HCT116 (cell line): Measurements from ENCODE around the gene HOXC13.

Experiments used
- CEBPB ChIP-seq: IDR thresholded peaks from 2 replicates; pipeline ENCODE4 v1.6.1; 2012; ENCODE audit warnings: low read depth
- EGR1 ChIP-seq: IDR thresholded peaks from 2 replicates; pipeline ENCODE4 v1.6.1; 2012; ENCODE audit warnings: low read depth
- EZH2 ChIP-seq: fragments of 200-600 bp; sonication (generic); IDR thresholded peaks from 2 replicates; pipeline ENCODE4 v1.6.1; 2017; ENCODE audit warnings: antibody characterized with exemption, mixed run types
- EZH2phosphoT487 ChIP-seq: fragments of 200-600 bp; IDR thresholded peaks from 2 replicates; pipeline ENCODE4 v1.6.1; 2018; ENCODE audit warnings: antibody characterized with exemption, borderline replicate concordance
- JUND ChIP-seq: IDR thresholded peaks from 2 replicates; pipeline ENCODE4 v1.6.1; 2012
- POLR2A ChIP-seq: IDR thresholded peaks from 2 replicates; pipeline ENCODE4 v1.7.0; 2011; ENCODE audit warnings: borderline replicate concordance; ENCODE audit not compliant: insufficient read depth, insufficient read length; ENCODE audit errors: extremely low read depth
- POLR2AphosphoS5 ChIP-seq: IDR thresholded peaks from 2 replicates; pipeline ENCODE4 v1.6.1; 2011; ENCODE audit warnings: mild to moderate bottlenecking, low read depth, low read length, moderate library complexity
- SRF ChIP-seq: IDR thresholded peaks from 2 replicates; pipeline ENCODE4 v1.6.1; 2012; ENCODE audit warnings: low read depth
- YY1 ChIP-seq: IDR thresholded peaks from 2 replicates; pipeline ENCODE4 v1.6.1; 2011; ENCODE audit warnings: low read length, low read depth, moderate library complexity, mild to moderate bottlenecking; ENCODE audit not compliant: insufficient replicate concordance; ENCODE audit errors: extremely low read depth
- ZNF274 ChIP-seq: fragments of 200-500 bp; sonication (Bioruptor generic); IDR thresholded peaks from 2 replicates; pipeline ENCODE4 v1.6.1; 2014; ENCODE audit warnings: mild to moderate bottlenecking, low read depth, low read length, inconsistent platforms
- TF ChIP-seq, protein P1 (sequence below): IDR thresholded peaks from 2 replicates; pipeline ENCODE4 v1.6.1; 2011; ENCODE audit warnings: mild to moderate bottlenecking, low read length, moderate library complexity; ENCODE audit not compliant: insufficient replicate concordance; ENCODE audit errors: extremely low read depth
- TF ChIP-seq, protein P2 (sequence below), 3 experiments: fragments of 200-600 bp in 1 of 3; sonication (generic) in 1 of 3; IDR thresholded peaks in 2 of 3; conservative IDR thresholded peaks in 1 of 3; 2 replicates each; pipeline ENCODE4 v1.5.1; 2012 to 2017; ENCODE audit warnings: low read depth in 2 of 3, low read length in 2 of 3, antibody characterized with exemption in 1 of 3, borderline replicate concordance in 1 of 3, control low read depth in 1 of 3, mild to moderate bottlenecking in 1 of 3, mixed read lengths in 1 of 3, mixed run types in 1 of 3, moderate library complexity in 1 of 3; ENCODE audit not compliant: insufficient read depth in 1 of 3
- TF ChIP-seq, protein P3 (sequence below): IDR thresholded peaks from 2 replicates; pipeline ENCODE4 v1.6.1; 2012

DNA sequence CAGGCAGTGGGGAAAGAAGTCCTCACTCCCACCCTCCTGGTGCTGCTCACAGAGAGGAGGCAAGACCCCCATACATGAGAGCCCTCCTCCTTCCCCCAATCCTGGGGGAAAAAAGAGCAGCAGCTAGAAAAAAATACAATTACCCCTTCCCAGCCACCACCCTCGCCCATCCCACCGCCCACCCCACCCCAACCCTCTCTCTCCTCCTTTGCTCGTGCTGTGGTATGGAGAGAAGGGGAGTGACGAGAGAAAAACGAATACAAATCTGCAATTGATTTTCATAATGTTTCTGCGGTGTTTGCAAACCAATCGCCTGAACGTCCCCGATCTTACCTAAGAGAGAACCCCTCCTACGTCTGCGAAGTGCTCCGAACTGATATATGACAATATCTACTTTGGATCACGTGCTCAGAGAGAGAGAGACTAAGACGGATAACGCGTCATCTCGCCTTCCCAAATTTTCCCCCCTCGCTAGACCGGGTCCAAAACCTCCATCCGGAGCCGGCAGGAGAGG, 34.1 kb downstream of the HOXC13 start, which contains the start of gene HOXC11:
- TF ChIP-seq POLR2A (no peak), EZH2 (no peak), CEBPB (no peak), EZH2phosphoT487 (no peak), ZNF274 (no peak), JUND (no peak), SRF (no peak), EGR1 (no peak), POLR2AphosphoS5 (no peak), YY1 (no peak)
- TF ChIP-seq, protein P1, sequence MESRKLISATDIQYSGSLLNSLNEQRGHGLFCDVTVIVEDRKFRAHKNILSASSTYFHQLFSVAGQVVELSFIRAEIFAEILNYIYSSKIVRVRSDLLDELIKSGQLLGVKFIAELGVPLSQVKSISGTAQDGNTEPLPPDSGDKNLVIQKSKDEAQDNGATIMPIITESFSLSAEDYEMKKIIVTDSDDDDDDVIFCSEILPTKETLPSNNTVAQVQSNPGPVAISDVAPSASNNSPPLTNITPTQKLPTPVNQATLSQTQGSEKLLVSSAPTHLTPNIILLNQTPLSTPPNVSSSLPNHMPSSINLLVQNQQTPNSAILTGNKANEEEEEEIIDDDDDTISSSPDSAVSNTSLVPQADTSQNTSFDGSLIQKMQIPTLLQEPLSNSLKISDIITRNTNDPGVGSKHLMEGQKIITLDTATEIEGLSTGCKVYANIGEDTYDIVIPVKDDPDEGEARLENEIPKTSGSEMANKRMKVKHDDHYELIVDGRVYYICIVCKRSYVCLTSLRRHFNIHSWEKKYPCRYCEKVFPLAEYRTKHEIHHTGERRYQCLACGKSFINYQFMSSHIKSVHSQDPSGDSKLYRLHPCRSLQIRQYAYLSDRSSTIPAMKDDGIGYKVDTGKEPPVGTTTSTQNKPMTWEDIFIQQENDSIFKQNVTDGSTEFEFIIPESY: no peak
- TF ChIP-seq, protein P2, sequence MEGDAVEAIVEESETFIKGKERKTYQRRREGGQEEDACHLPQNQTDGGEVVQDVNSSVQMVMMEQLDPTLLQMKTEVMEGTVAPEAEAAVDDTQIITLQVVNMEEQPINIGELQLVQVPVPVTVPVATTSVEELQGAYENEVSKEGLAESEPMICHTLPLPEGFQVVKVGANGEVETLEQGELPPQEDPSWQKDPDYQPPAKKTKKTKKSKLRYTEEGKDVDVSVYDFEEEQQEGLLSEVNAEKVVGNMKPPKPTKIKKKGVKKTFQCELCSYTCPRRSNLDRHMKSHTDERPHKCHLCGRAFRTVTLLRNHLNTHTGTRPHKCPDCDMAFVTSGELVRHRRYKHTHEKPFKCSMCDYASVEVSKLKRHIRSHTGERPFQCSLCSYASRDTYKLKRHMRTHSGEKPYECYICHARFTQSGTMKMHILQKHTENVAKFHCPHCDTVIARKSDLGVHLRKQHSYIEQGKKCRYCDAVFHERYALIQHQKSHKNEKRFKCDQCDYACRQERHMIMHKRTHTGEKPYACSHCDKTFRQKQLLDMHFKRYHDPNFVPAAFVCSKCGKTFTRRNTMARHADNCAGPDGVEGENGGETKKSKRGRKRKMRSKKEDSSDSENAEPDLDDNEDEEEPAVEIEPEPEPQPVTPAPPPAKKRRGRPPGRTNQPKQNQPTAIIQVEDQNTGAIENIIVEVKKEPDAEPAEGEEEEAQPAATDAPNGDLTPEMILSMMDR (IDR thresholded peaks at IDR 0.05 in 2 of 3, conservative IDR thresholded peaks at IDR 0.05 in 1 of 3; ENCODE audit: borderline replicate concordance in 1 of 3, insufficient read depth in 1 of 3, low read depth in 2 of 3, low read length in 2 of 3): no peak
- TF ChIP-seq, protein P3, sequence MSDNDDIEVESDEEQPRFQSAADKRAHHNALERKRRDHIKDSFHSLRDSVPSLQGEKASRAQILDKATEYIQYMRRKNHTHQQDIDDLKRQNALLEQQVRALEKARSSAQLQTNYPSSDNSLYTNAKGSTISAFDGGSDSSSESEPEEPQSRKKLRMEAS: no peak
